Renal cortical epithelial cell (primary cell): Measurements from ENCODE around the gene ALDH16A1. TPM values are rescaled to one million over a fixed set of nuclear protein-coding genes. Genes with fewer than 3 reads are reported as not detected.
"Not testable (repeated sequence)": the region's sequence is repeated elsewhere in the genome, so short reads cannot be mapped to it uniquely, and the experiment has no call there.

ENCODE experiments used
- DNase-seq: peaks from one replicate; pipeline ENCODE4 v3.0.0-alpha.2; 2011; ENCODE audit warnings: low read depth
- total RNA-seq: library from RNA; depleted of rRNA; stranded (reverse); fragments of >200 nt; gene quantifications from 2 replicates; pipeline ENCODE4 v1.2.3, GENCODE V29; 2014

Gene ALDH16A1
- total RNA-seq, 1 donor from 2014 or later: 30.5 TPM

DNA sequence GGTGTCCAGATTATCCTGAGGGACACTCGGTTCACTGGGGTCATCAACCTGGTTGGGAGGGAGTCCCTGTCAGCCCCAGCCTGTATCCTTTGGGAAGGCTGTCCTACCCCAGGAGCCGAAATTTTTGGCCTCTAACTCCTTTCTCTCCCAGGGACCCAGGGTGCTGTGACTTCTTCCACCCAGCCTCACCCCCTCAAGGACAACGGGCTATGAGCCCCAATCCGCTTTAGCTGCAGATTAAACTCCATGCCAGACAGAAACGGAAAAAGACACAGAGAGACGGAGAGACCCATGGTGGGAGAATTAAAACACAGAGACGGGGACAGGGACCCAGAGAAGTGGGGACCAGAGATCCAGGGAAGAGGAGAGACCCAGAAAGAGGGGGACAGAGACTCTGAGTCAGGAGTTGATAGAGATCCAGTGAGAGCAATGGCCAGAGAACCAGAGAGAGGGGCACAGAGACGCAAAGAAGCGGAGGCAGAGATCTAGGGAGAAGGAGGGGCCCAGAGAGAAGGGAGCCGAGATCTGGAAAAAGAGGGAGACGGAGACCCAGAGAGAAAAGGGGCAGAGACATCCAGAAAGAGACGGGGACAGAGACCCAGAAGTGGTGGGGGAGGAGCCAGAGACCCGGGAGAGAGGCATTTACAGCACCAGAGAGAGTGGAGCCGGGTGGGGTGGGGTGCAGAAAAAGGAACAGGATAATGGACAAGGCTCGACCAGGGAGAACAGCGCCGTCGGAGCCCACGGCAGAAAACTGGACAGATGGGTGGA lies 12.4 kb upstream of the ALDH16A1 start:
- no peak for DNase-seq

DNA sequence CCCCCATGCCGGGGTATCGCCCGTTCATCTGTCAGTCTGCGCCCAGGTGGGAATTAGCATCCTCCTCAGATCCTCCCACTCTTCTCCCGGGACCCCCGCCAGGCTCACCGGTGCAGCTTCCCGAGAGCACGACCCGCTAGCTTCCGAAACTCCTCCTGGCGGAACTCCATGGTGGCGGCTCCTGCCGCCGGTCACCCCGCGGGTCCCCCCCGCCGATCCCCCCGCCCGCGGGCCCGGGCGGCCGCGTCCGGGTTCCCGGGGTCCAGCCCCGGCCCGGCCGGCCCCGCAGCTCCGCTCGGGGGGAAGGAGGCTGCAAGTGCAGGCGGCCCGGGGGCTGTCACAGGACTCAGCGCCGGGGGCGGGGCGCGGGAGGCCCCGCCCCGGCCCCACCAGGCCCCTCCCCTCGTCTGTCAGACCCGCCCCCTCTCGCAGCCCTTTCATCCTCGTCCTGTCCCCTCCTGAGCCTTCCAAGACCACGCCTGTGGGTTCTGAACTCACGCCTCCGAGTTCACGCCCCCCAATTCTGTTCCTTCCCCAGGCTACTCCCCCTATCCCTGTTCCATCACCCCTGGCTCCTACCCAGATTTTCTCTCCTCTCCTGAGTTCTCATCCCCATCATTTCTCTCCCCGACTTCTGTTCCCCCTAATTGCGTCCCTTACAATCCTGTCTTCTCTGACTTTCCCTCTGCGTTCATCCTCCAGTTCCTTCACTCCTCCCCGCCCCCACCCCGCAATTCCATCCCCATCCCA lies 11.6 kb upstream of the ALDH16A1 start, which contains the start of gene SLC17A7:
Gene SLC17A7 (minus strand): TSS at position 318 of the 750 bp plus-strand sequence. CDS start 148 bp downstream, at position 170.
- DNase-seq: no peak

GRCh38 chr19:49441960-49442350 lies 11.1 kb upstream of the ALDH16A1 start:
- no peak for DNase-seq

- no peak for DNase-seq
Observed at GRCh38 chr19:49442354-49442753, 10.7 kb upstream of the ALDH16A1 start.

GRCh38 chr19:49442771-49443365 lies 10.2 kb upstream of the ALDH16A1 start:
- peak; percentile 75 for DNase-seq

- DNase-seq: peak; percentile 83
Observed at GRCh38 chr19:49443366-49444099, 9.5 kb upstream of the ALDH16A1 start.

DNA sequence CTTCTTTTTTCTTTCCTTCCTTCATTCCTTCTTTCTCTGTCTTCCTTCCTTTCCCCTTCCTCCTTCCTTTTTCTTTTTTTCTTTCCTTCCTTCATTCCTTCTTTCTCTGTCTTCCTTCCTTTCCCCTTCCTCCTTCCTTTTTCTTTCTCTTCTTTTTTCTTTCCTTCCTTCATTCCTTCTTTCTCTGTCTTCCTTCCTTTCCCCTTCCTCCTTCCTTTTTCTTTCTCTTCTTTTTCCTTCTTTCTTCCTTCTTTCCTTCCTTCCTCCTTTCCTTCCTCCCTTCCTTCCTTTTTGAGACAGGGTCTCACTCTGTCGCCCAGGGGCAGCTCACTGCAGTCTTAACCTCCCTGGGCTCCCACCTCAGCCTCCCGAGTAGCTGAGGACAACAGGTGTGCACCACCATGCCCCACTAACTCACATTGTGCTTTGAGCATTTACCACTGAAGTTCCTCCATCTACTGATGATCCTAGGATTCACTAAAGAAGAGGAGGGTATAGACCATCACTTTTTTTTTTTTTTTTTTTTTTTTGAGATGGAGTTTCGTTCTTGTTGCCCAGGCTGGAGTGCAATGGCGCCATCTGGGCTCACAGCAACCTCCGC lies 8.8 kb upstream of the ALDH16A1 start:
- not testable (repeated sequence) for DNase-seq

- no peak for DNase-seq
Observed at GRCh38 chr19:49445997-49446396, 7.0 kb upstream of the ALDH16A1 start.

- no peak for DNase-seq
Observed at GRCh38 chr19:49447485-49448431, 5.3 kb upstream of the ALDH16A1 start.

DNA sequence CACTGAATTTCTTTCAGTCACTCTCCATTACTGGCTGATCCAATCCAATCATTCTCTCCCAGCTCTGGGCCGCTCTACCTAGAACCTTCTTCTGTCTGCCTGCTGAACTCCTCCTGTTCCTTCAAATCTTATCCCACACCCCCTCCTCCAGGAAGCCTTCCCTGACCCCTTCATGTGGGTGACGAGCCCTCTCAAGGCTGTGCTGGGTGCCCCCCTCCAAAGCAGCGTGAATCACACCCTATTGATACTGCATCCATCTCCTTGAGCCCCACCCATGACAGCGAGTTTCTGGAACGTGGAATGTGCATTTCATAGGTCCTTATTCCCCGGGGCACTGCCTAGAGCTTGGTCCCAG lies 4.6 kb upstream of the ALDH16A1 start:
- DNase-seq: no peak

GRCh38 chr19:49450405-49450804 lies 2.6 kb upstream of the ALDH16A1 start:
- DNase-seq: no peak

- DNase-seq: peak; percentile 99
Observed at GRCh38 chr19:49451430-49452181, 1.4 kb upstream of the ALDH16A1 start, which contains the start of gene PIH1D1. PIH1D1 (minus strand) TSS chr19:49451814; CDS start chr19:49451574, 240 bp downstream.

DNA sequence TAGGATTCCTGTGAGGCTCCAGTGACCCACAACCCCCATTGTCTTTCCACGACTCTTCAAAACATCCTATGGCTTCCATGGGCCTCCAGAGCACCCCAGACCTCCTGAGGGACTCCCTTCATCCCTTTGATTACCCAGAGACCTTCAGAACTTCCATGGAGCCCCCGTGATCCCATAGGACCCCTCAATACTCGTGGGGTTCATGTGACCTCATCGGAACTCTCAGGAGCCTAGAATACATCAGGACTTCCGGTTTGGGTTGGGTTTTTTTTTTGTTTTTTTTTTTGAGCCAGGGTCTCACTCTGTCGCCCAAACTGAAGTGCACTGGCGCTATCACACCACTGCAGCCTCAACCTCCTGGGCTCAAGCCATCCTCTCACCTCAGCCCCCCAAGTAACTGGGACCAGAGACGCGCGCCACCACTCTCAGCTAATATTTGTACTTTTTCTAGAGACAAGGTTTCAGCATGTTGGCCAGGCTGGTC lies 774 bp downstream of the ALDH16A1 start:
- DNase-seq: no peak

GRCh38 chr19:49455773-49456172 lies 2.7 kb downstream of the ALDH16A1 start:
- no peak for DNase-seq

DNA sequence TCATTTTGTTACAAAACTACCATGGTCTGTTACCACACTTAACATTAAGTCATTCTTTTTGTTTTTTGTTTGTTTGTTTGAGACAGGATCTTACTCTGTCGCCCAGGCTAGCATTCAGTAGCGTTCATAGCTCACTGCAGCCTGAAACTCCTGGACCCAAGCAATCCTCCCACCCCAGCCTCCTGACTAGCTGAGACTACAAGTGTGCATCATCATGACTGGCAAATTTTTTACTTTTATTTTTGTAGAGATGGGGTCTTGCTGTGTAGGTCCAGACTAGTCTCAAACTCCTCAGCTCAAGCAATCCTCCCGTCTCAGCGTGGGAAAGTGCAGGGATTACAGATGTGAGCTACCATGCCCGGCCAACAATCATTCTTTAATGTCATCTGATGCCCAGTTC lies 3.3 kb downstream of the ALDH16A1 start:
- no peak for DNase-seq

DNA sequence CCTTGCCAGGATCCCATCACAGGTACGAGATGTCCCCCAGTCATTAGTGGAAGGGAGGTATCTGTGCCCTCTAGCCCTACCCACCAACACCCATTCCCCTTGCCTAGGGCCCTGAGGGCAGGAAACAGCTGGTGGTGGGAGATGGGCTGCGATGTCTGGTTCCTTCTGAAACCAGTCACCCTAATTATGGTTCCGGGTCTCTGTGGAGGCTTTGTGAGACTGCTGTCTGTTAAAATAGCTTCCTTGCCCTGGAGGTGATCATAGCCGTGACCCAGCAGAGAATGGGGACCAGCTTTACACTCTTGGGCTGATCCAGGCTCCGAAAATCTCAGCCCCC lies 5.5 kb downstream of the ALDH16A1 start:
- no peak for DNase-seq

GRCh38 chr19:49459388-49459787 lies 6.4 kb downstream of the ALDH16A1 start:
- DNase-seq: no peak

GRCh38 chr19:49461130-49461529 lies 8.1 kb downstream of the ALDH16A1 start:
- DNase-seq: not testable (repeated sequence)

GRCh38 chr19:49461656-49462055 lies 8.6 kb downstream of the ALDH16A1 start:
- no peak for DNase-seq

DNA sequence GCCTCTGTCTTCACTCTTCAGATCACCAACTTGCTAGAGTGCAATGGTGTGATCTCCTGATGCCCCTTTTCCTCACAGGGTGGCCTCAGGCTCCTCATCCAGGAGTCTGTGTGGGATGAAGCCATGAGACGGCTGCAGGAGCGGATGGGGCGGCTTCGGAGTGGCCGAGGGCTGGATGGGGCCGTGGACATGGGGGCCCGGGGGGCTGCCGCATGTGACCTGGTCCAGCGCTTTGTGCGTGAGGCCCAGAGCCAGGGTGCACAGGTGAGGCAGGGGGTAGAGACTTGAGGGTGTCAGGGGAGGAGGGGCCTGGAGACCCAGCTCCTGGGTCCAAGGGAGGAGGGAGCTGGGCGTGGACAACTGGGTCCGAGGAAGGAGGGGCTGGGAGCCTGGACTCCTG lies 9.5 kb downstream of the ALDH16A1 start:
- no peak for DNase-seq
